GM19328 (cell line): Measurements from ENCODE around the gene BHLHE41.
A peak's percentile ranks its signal among the peaks of the same experiment; 100 is the strongest.

Source experiments
- ATAC-seq: cut with Tn5 transposase; IDR thresholded peaks from one replicate; pipeline ENCODE4 v1.9.1; 2021; ENCODE audit warnings: mild to moderate bottlenecking, moderate library complexity; ENCODE audit not compliant: unreplicated experiment

The BHLHE41 gene

GRCh38 chr12:26124446-26125399 is at the start of gene BHLHE41:
Gene BHLHE41, minus strand, starts transcription at chr12:26125037. Its CDS starts 258 bp downstream, at chr12:26124779.
- no peak for ATAC-seq

GRCh38 chr12:26172946-26173552 is 48.2 kb upstream of the BHLHE41 start:
- no peak for ATAC-seq

GRCh38 chr12:26172539-26172938 is 47.7 kb upstream of the BHLHE41 start:
- ATAC-seq = no peak

GRCh38 chr12:26172013-26172412 is 47.2 kb upstream of the BHLHE41 start:
- ATAC-seq = no peak

- ATAC-seq = no peak
Measured at GRCh38 chr12:26164118-26164517, 39.3 kb upstream of the BHLHE41 start.

- peak; percentile 84 for ATAC-seq
Measured at GRCh38 chr12:26162905-26163304, 38.1 kb upstream of the BHLHE41 start.

- no peak for ATAC-seq
Measured at GRCh38 chr12:26162174-26162573, 37.3 kb upstream of the BHLHE41 start.

- ATAC-seq = no peak
Measured at GRCh38 chr12:26158078-26158764, 33.4 kb upstream of the BHLHE41 start.

GRCh38 chr12:26157001-26157400 is 32.2 kb upstream of the BHLHE41 start:
- ATAC-seq = peak; percentile 6

GRCh38 chr12:26156201-26156871 is 31.5 kb upstream of the BHLHE41 start:
- peak; percentile 78 for ATAC-seq

GRCh38 chr12:26153421-26154154 is 28.8 kb upstream of the BHLHE41 start:
- no peak for ATAC-seq

GRCh38 chr12:26152507-26153102 is 27.8 kb upstream of the BHLHE41 start:
- ATAC-seq = no peak

GRCh38 chr12:26150736-26151450 is 26.1 kb upstream of the BHLHE41 start:
- ATAC-seq = no peak

- no peak for ATAC-seq
Measured at GRCh38 chr12:26149968-26150500, 25.2 kb upstream of the BHLHE41 start.

- ATAC-seq = no peak
Measured at GRCh38 chr12:26148291-26148690, 23.5 kb upstream of the BHLHE41 start.

- ATAC-seq = no peak
Measured at GRCh38 chr12:26143291-26143690, 18.5 kb upstream of the BHLHE41 start.

- ATAC-seq = no peak
Measured at GRCh38 chr12:26138860-26139259, 14.0 kb upstream of the BHLHE41 start.

GRCh38 chr12:26136688-26137087 is 11.9 kb upstream of the BHLHE41 start:
- no peak for ATAC-seq

GRCh38 chr12:26135571-26135970 is 10.7 kb upstream of the BHLHE41 start:
- ATAC-seq = no peak
